Keratinocyte (primary cell): ENCODE results near the gene ATP1A1. TPM values are rescaled to one million over a fixed set of nuclear protein-coding genes. Genes with fewer than 3 reads are reported as not detected.

ENCODE experiments used
- DNase-seq: peaks from one replicate; pipeline ENCODE4 v3.0.0-alpha.2; 2011; ENCODE audit warnings: low read depth, missing footprints, low spot score
- FAIRE-seq: peaks from 2 replicates; lab custom pipeline; 2011; peaks lifted over from hg19 to GRCh38; lab: Jason Lieb, UNC
- H2AFZ ChIP-seq: 2 replicates; pipeline ENCODE4 v1.6.0; 2012; ENCODE audit warnings: low read length, control low read depth, inconsistent platforms; ENCODE audit not compliant: control insufficient read depth
- H3K27ac ChIP-seq: 2 replicates; pipeline ENCODE4 v1.5.1; 2011; ENCODE audit warnings: low read length; ENCODE audit not compliant: control insufficient read depth, insufficient read depth
- H3K27me3 ChIP-seq: 3 replicates; pipeline ENCODE4 v1.6.0; 2011; ENCODE audit warnings: low read length; ENCODE audit not compliant: control insufficient read depth, insufficient read depth; ENCODE audit errors: extremely low read depth
- H3K36me3 ChIP-seq, 2 experiments: 2 replicates in 1 of 2; 3 replicates in 1 of 2; pipeline ENCODE4 v1.5.1; 2011; ENCODE audit warnings: low read length in 2 of 2, mild to moderate bottlenecking in 1 of 2; ENCODE audit not compliant: control insufficient read depth in 2 of 2, insufficient read depth in 2 of 2; ENCODE audit errors: extremely low read depth in 1 of 2
- H3K4me1 ChIP-seq: 3 replicates; pipeline ENCODE4 v1.5.1; 2011; ENCODE audit warnings: low read length; ENCODE audit not compliant: control insufficient read depth, insufficient read depth; ENCODE audit errors: extremely low read depth
- H3K4me2 ChIP-seq: 3 replicates; pipeline ENCODE4 v1.6.0; 2011; ENCODE audit warnings: low read depth, low read length; ENCODE audit not compliant: control insufficient read depth, insufficient read depth; ENCODE audit errors: extremely low read depth
- H3K4me3 ChIP-seq, 3 experiments: fragments of 200-600 bp in 1 of 3; sonication (generic) in 1 of 3; 2 replicates in 2 of 3; 3 replicates in 1 of 3; pipeline ENCODE4 v1.5.1; 2011 to 2016; ENCODE audit warnings: low read length in 3 of 3, mild to moderate bottlenecking in 3 of 3, control low read depth in 2 of 3, inconsistent platforms in 1 of 3, low read depth in 1 of 3, mixed read lengths in 1 of 3, mixed run types in 1 of 3, moderate library complexity in 1 of 3; ENCODE audit not compliant: control insufficient read depth in 2 of 3, insufficient read depth in 2 of 3; ENCODE audit errors: extremely low read depth in 1 of 3
- H3K79me2 ChIP-seq: 2 replicates; pipeline ENCODE4 v1.6.0; 2012; ENCODE audit warnings: low read length; ENCODE audit not compliant: control insufficient read depth, insufficient read depth
- H3K9ac ChIP-seq: 3 replicates; pipeline ENCODE4 v1.6.0; 2011; ENCODE audit warnings: low read length; ENCODE audit not compliant: control insufficient read depth, insufficient read depth; ENCODE audit errors: extremely low read depth
- H3K9me1 ChIP-seq: 3 replicates; pipeline ENCODE4 v1.6.0; 2011; ENCODE audit warnings: low read length; ENCODE audit not compliant: control insufficient read depth, insufficient read depth; ENCODE audit errors: extremely low read depth
- H3K9me3 ChIP-seq: 2 replicates; pipeline ENCODE4 v1.5.1; 2012; ENCODE audit warnings: low read depth, low read length; ENCODE audit not compliant: control insufficient read depth
- H4K20me1 ChIP-seq: 3 replicates; pipeline ENCODE4 v1.6.0; 2011; ENCODE audit warnings: low read length; ENCODE audit not compliant: control insufficient read depth, insufficient read depth; ENCODE audit errors: extremely low read depth
- CTCF ChIP-seq, 3 experiments: IDR thresholded peaks in 1 of 3; conservative IDR thresholded peaks in 1 of 3; optimal IDR thresholded peaks in 1 of 3; 2 replicates in 2 of 3; 3 replicates in 1 of 3; pipeline versions ENCODE3 to v1.5.1; 2011; ENCODE audit warnings: low read length in 3 of 3, mild to moderate bottlenecking in 3 of 3, moderate library complexity in 2 of 3, control low read depth in 1 of 3, inconsistent platforms in 1 of 3; ENCODE audit not compliant: insufficient read depth in 2 of 3; ENCODE audit errors: extremely low read depth in 1 of 3
- EZH2 ChIP-seq: IDR thresholded peaks from one replicate; pipeline ENCODE4 v1.6.1; 2012; ENCODE audit warnings: inconsistent platforms, mild to moderate bottlenecking, low read length, moderate library complexity
- dilution Hi-C: fragments of 300-500 bp; cut with MboI; formaldehyde crosslinking; loops from one replicate; pipeline ENCODE4 v1.7.0; 2020; ENCODE audit warnings: low sequenced_read_pairs; ENCODE audit not compliant: extremely low pct_ligation_motif_present
- polyA plus RNA-seq, 5 experiments: library from polyadenylated mRNA; depleted of rRNA in 3 of 5; stranded (reverse) in 3 of 5; stranded (forward) in 1 of 5; unstranded in 1 of 5; fragments of >200 nt; gene quantifications; 1 replicate in 1 of 5; 2 replicates in 3 of 5; 3 replicates in 1 of 5; pipeline versions ENCODE4 v1.2.1 to v1.2.3, GENCODE V29; 2011 to 2012; ENCODE audit warnings: missing spikeins in 2 of 5, low read depth in 1 of 5, low replicate concordance in 1 of 5

ATP1A1 gene
- polyA plus RNA-seq, 1 donor (not counting 4 experiments of a cell fraction or from before 2014, with no cell fraction given): 357 TPM

DNA sequence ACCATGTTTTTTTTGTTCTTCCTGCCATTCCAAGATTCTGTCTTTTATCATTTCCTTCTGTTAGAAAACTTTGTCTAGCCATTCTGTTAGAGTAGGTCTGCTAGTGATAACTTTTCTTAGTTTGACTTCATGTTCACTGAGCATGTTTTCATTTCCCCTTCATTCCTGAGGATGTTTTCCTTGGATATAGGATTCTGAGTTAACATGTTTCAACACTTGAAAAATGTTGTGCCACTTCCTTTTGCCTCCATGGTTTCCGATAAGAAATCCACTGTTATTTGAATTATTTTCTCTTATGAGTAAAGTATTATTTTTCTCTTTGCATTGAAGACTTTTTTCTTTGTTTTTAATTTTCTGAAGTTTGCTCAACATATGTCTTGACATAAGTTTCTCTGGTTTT is 66.7 kb downstream of the ATP1A1 start:
- no peak overlapping the region for H3K4me2 ChIP-seq
- H3K27me3 ChIP-seq: peaks cover 4% of the 10 kb centered on the region
- no peak for DNase-seq
- H3K4me3 ChIP-seq: no peak overlapping the region
- no peak for FAIRE-seq
- no peaks in the 10 kb centered on the region for H3K36me3 ChIP-seq
- no peak overlapping the region for H3K9ac ChIP-seq
- H2AFZ ChIP-seq: no peak overlapping the region
- TF ChIP-seq CTCF (optimal IDR thresholded peaks at IDR 0.05 in 1 of 3, IDR thresholded peaks at IDR 0.05 in 1 of 3, conservative IDR thresholded peaks at IDR 0.05 in 1 of 3; ENCODE audit: extremely low read depth in 1 of 3, insufficient read depth in 2 of 3, low read length in 3 of 3) (no peak), EZH2 (no peak)
- no peaks in the 10 kb centered on the region for H3K4me1 ChIP-seq
- no peaks in the 10 kb centered on the region for H3K9me3 ChIP-seq
- no peaks in the 10 kb centered on the region for H4K20me1 ChIP-seq
- dilution Hi-C loops: no loop called here
- H3K79me2 ChIP-seq: no peaks in the 10 kb centered on the region
- H3K9me1 ChIP-seq: no peaks in the 10 kb centered on the region
- H3K27ac ChIP-seq: no peak overlapping the region

- no peak overlapping the region for H3K9ac ChIP-seq
- TF ChIP-seq EZH2: no peak
- TF ChIP-seq CTCF (optimal IDR thresholded peaks at IDR 0.05 in 1 of 3, IDR thresholded peaks at IDR 0.05 in 1 of 3, conservative IDR thresholded peaks at IDR 0.05 in 1 of 3; ENCODE audit: extremely low read depth in 1 of 3, insufficient read depth in 2 of 3, low read length in 3 of 3): no peak
- H3K4me2 ChIP-seq: no peak overlapping the region
- no peaks in the 10 kb centered on the region for H3K9me3 ChIP-seq
- no peaks in the 10 kb centered on the region for H3K4me1 ChIP-seq
- no peak overlapping the region for H3K27ac ChIP-seq
- no peak overlapping the region for H3K4me3 ChIP-seq
- H3K9me1 ChIP-seq: no peaks in the 10 kb centered on the region
- no peak for FAIRE-seq
- H2AFZ ChIP-seq: no peak overlapping the region
- H3K79me2 ChIP-seq: no peaks in the 10 kb centered on the region
- no peak for DNase-seq
- dilution Hi-C loops: no loop called here
- no peaks in the 10 kb centered on the region for H3K36me3 ChIP-seq
- no peaks in the 10 kb centered on the region for H4K20me1 ChIP-seq
- H3K27me3 ChIP-seq: peaks cover 8% of the 10 kb centered on the region
These were observed 67.7 kb downstream of the ATP1A1 start for GRCh38 chr1:116440731-116441130.
